H1 (cell line): Measurements from ENCODE around the gene HS2ST1. TPM values are rescaled to one million over a fixed set of nuclear protein-coding genes. Genes with fewer than 3 reads are reported as not detected.

Source experiments
- CTCF ChIA-PET: fragments of 300-600 bp; sonication (Branson Sonifier 250); formaldehyde crosslinking; loops from one replicate; lab custom pipeline; 2021; ENCODE audit not compliant: partially characterized antibody; lab: Charles Lee
- POLR2A ChIA-PET: fragments of 300-600 bp; sonication (Branson Sonifier 250); formaldehyde crosslinking; loops from one replicate; lab custom pipeline; 2021; ENCODE audit warnings: inconsistent platforms; ENCODE audit not compliant: partially characterized antibody; lab: Charles Lee
- DNase-seq, 2 experiments: peaks; one replicate each; pipeline versions ENCODE4 v3.0.0 to v3.0.0-alpha.2; 2010 to 2022; ENCODE audit warnings: low spot score in 2 of 2, low read depth in 1 of 2, mixed read lengths in 1 of 2
- FAIRE-seq: peaks from 2 replicates; lab custom pipeline; 2011; peaks lifted over from hg19 to GRCh38; lab: Jason Lieb, UNC
- H2AFZ ChIP-seq: 2 replicates; pipeline ENCODE4 v1.8.1; 2012; ENCODE audit warnings: low read length, inconsistent platforms
- H2AK5ac ChIP-seq: 2 replicates; pipeline ENCODE4 v1.6.1; 2013; ENCODE audit warnings: low read depth, low read length
- H2BK120ac ChIP-seq: replicated peaks from 2 replicates; pipeline ENCODE3; 2013; ENCODE audit warnings: low read depth, low read length, inconsistent platforms
- H2BK12ac ChIP-seq: 2 replicates; pipeline ENCODE4 v1.6.1; 2013; ENCODE audit warnings: low read depth, low read length
- H2BK15ac ChIP-seq: 2 replicates; pipeline ENCODE4 v1.6.1; 2013; ENCODE audit warnings: low read length
- H2BK20ac ChIP-seq: 2 replicates; pipeline ENCODE4 v1.6.1; 2013; ENCODE audit warnings: low read length
- H2BK5ac ChIP-seq: 2 replicates; pipeline ENCODE4 v1.6.1; 2013; ENCODE audit warnings: low read depth, low read length
- H3K14ac ChIP-seq: 2 replicates; pipeline ENCODE4 v1.6.1; 2013; ENCODE audit warnings: inconsistent platforms; ENCODE audit not compliant: insufficient read length
- H3K18ac ChIP-seq: 2 replicates; pipeline ENCODE4 v1.6.1; 2013; ENCODE audit warnings: low read length; ENCODE audit errors: extremely low read depth
- H3K23ac ChIP-seq: 2 replicates; pipeline ENCODE4 v1.6.1; 2013; ENCODE audit warnings: inconsistent platforms; ENCODE audit not compliant: insufficient read length
- H3K23me2 ChIP-seq: 2 replicates; pipeline ENCODE4 v1.6.1; 2013; ENCODE audit warnings: low read depth, low read length
- H3K27ac ChIP-seq: 2 replicates; pipeline ENCODE4 v1.6.1; 2011; ENCODE audit warnings: low read depth, low read length, inconsistent platforms
- H3K27me3 ChIP-seq, 4 experiments: replicated peaks in 1 of 4; 1 replicate in 1 of 4; 2 replicates in 3 of 4; pipeline versions ENCODE4 v1.6.1 to v1.8.1; 2011 to 2013; ENCODE audit warnings: low read length in 3 of 4, mild to moderate bottlenecking in 3 of 4, inconsistent platforms in 2 of 4, mixed read lengths in 2 of 4, moderate library complexity in 1 of 4; ENCODE audit not compliant: control insufficient read depth in 3 of 4, insufficient read depth in 3 of 4; ENCODE audit errors: extremely low read depth in 1 of 4
- H3K36me3 ChIP-seq, 4 experiments: 2 replicates each; pipeline versions ENCODE4 v1.6.1 to v1.8.1; 2011 to 2013; ENCODE audit warnings: mild to moderate bottlenecking in 4 of 4, low read length in 3 of 4, moderate library complexity in 2 of 4, control low read depth in 1 of 4, inconsistent platforms in 1 of 4; ENCODE audit not compliant: insufficient read depth in 4 of 4, control insufficient read depth in 2 of 4
- H3K4ac ChIP-seq: replicated peaks from 2 replicates; pipeline ENCODE3; 2013; ENCODE audit warnings: low read length, low read depth, mixed read lengths, inconsistent platforms; ENCODE audit not compliant: insufficient read length
- H3K4me1 ChIP-seq, 4 experiments: replicated peaks in 1 of 4; 1 replicate in 1 of 4; 2 replicates in 3 of 4; pipeline versions ENCODE4 v1.6.1 to v1.8.1; 2011 to 2013; ENCODE audit warnings: low read length in 3 of 4, inconsistent platforms in 2 of 4, mixed read lengths in 1 of 4; ENCODE audit not compliant: insufficient read depth in 4 of 4, control insufficient read depth in 3 of 4
- H3K4me2 ChIP-seq, 2 experiments: 2 replicates each; pipeline versions ENCODE4 v1.6.1 to v1.8.1; 2011 to 2013; ENCODE audit warnings: low read depth in 2 of 2, low read length in 2 of 2, control low read depth in 1 of 2, inconsistent platforms in 1 of 2, mild to moderate bottlenecking in 1 of 2; ENCODE audit not compliant: insufficient read depth in 1 of 2
- H3K4me3 ChIP-seq, 4 experiments: fragments of 200-600, 300-600 bp in 1 of 4; sonication (generic), shearing (Covaris generic), sonication (Bioruptor Twin) in 1 of 4; 2 replicates each; pipeline versions ENCODE4 v1.5.1 to v1.8.1; 2011 to 2016; ENCODE audit warnings: low read length in 4 of 4, low read depth in 3 of 4, control low read depth in 2 of 4, inconsistent platforms in 2 of 4, mild to moderate bottlenecking in 2 of 4, mixed read lengths in 1 of 4, moderate library complexity in 1 of 4; ENCODE audit not compliant: insufficient read depth in 2 of 4; ENCODE audit errors: extremely low read depth in 1 of 4
- H3K56ac ChIP-seq: replicated peaks from 2 replicates; pipeline ENCODE3; 2013; ENCODE audit warnings: low read depth, mild to moderate bottlenecking, mixed read lengths, low read length, inconsistent platforms; ENCODE audit not compliant: insufficient read length
- H3K79me1 ChIP-seq: 2 replicates; pipeline ENCODE4 v1.6.1; 2013; ENCODE audit warnings: low read depth, low read length, control low read depth
- H3K79me2 ChIP-seq, 2 experiments: 2 replicates each; pipeline versions ENCODE4 v1.6.1 to v1.8.1; 2012 to 2013; ENCODE audit warnings: low read length in 2 of 2, mild to moderate bottlenecking in 2 of 2, inconsistent platforms in 1 of 2; ENCODE audit not compliant: insufficient read depth in 2 of 2, control insufficient read depth in 1 of 2
- H3K9ac ChIP-seq, 4 experiments: replicated peaks in 1 of 4; 1 replicate in 1 of 4; 2 replicates in 3 of 4; pipeline versions ENCODE4 v1.6.1 to v1.8.1; 2011 to 2013; ENCODE audit warnings: low read depth in 3 of 4, low read length in 3 of 4, control low read depth in 2 of 4, mild to moderate bottlenecking in 2 of 4, moderate library complexity in 2 of 4, inconsistent platforms in 1 of 4; ENCODE audit errors: extremely low read depth in 1 of 4
- H3K9me3 ChIP-seq, 2 experiments: 2 replicates each; pipeline versions ENCODE4 v1.6.1 to v1.8.1; 2012 to 2013; ENCODE audit warnings: mild to moderate bottlenecking in 2 of 2, moderate library complexity in 2 of 2, control low read depth in 1 of 2, inconsistent platforms in 1 of 2, low read depth in 1 of 2, low read length in 1 of 2, mixed read lengths in 1 of 2; ENCODE audit not compliant: insufficient read depth in 2 of 2
- H4K20me1 ChIP-seq, 2 experiments: replicated peaks in 1 of 2; 2 replicates each; pipeline versions ENCODE3 to v1.8.1; 2011 to 2013; ENCODE audit warnings: inconsistent platforms in 2 of 2, low read length in 2 of 2, mild to moderate bottlenecking in 1 of 2; ENCODE audit not compliant: insufficient read depth in 2 of 2, control insufficient read depth in 1 of 2
- H4K5ac ChIP-seq: 2 replicates; pipeline ENCODE4 v1.6.1; 2013; ENCODE audit warnings: low read length, low read depth, mixed read lengths, inconsistent platforms; ENCODE audit not compliant: insufficient read length
- H4K8ac ChIP-seq: 2 replicates; pipeline ENCODE4 v1.8.0; 2013; ENCODE audit warnings: mild to moderate bottlenecking, moderate library complexity, low read length, inconsistent platforms; ENCODE audit not compliant: insufficient read depth; ENCODE audit errors: extremely low read depth
- H4K91ac ChIP-seq: replicated peaks from 2 replicates; pipeline ENCODE3; 2013; ENCODE audit warnings: low read length, mixed read lengths, inconsistent platforms; ENCODE audit not compliant: insufficient read length
- ASH2L ChIP-seq: fragments of 200-600, 300-600 bp; sonication (generic); IDR thresholded peaks from one replicate; pipeline ENCODE4 v1.7.1; 2017; ENCODE audit warnings: low read length
- CBX8 ChIP-seq: fragments of 300-800, 300-1000 bp; sonication (generic); IDR thresholded peaks from 2 replicates; pipeline ENCODE4 v1.7.1; 2016; ENCODE audit warnings: low read depth, low read length, borderline replicate concordance
- CHD1 ChIP-seq: IDR thresholded peaks from 2 replicates; pipeline ENCODE4 v1.6.1; 2012; ENCODE audit warnings: low read depth, low read length, improper control_type of control experiment
- EZH2 ChIP-seq: fragments of 200-600 bp; sonication (generic); IDR thresholded peaks from 2 replicates; pipeline ENCODE4 v1.7.1; 2012; ENCODE audit warnings: low read depth, mild to moderate bottlenecking, moderate library complexity, low read length, inconsistent platforms; ENCODE audit not compliant: severe bottlenecking
- GABPA ChIP-seq: IDR thresholded peaks from 2 replicates; pipeline ENCODE4 v1.6.1; 2011; ENCODE audit warnings: mild to moderate bottlenecking, low read length, moderate library complexity, borderline replicate concordance; ENCODE audit not compliant: insufficient read depth
- KDM1A ChIP-seq: fragments of 200-600, 300-600 bp; sonication (generic); IDR thresholded peaks from 2 replicates; pipeline ENCODE4 v1.7.1; 2016; ENCODE audit warnings: mild to moderate bottlenecking, low read length, borderline replicate concordance
- KDM5A ChIP-seq: fragments of 200-600 bp; IDR thresholded peaks from 2 replicates; pipeline ENCODE4 v1.7.1; 2012; ENCODE audit warnings: mild to moderate bottlenecking, low read length, inconsistent platforms, mixed read lengths
- NANOG ChIP-seq: IDR thresholded peaks from 2 replicates; pipeline ENCODE4 v1.6.1; 2011; ENCODE audit warnings: low read length, low read depth, mild to moderate bottlenecking, inconsistent platforms; ENCODE audit not compliant: insufficient read depth, poor library complexity, severe bottlenecking
- POLR2A ChIP-seq, 2 experiments: IDR thresholded peaks; 1 replicate in 1 of 2; 2 replicates in 1 of 2; pipeline ENCODE4 v1.6.1; 2011; ENCODE audit warnings: low read depth in 2 of 2, low read length in 2 of 2, mild to moderate bottlenecking in 2 of 2; ENCODE audit errors: control extremely low read depth in 1 of 2
- POU5F1 ChIP-seq: IDR thresholded peaks from 2 replicates; pipeline ENCODE4 v1.6.1; 2011; ENCODE audit warnings: low read depth, mild to moderate bottlenecking, low read length, moderate library complexity
- RFX5 ChIP-seq: IDR thresholded peaks from 2 replicates; pipeline ENCODE4 v1.6.1; 2011; ENCODE audit warnings: low read depth, low read length, improper control_type of control experiment, borderline replicate concordance
- SIX5 ChIP-seq: IDR thresholded peaks from 2 replicates; pipeline ENCODE4 v1.6.1; 2011; ENCODE audit warnings: mild to moderate bottlenecking, low read depth, low read length
- TAF1 ChIP-seq: IDR thresholded peaks from 2 replicates; pipeline ENCODE4 v1.6.1; 2011; ENCODE audit warnings: mild to moderate bottlenecking, low read depth, low read length
- TBP ChIP-seq: IDR thresholded peaks from 2 replicates; pipeline ENCODE4 v1.6.1; 2011; ENCODE audit warnings: low read depth, low read length, improper control_type of control experiment
- WGBS, 2 experiments: shearing (Covaris generic) in 1 of 2; methylation state at CpG; one replicate each; pipeline versions ENCODE4 v1.1.6 to v1.1.7; 2013 to 2015; ENCODE audit warnings: low lambda C conversion rate in 2 of 2, mixed read lengths in 2 of 2, inconsistent platforms in 1 of 2, low coverage in 1 of 2, missing lambda C conversion rate in 1 of 2; ENCODE audit not compliant: insufficient replicate concordance in 2 of 2, insufficient coverage in 1 of 2, insufficient read length in 1 of 2; ENCODE audit errors: extremely low coverage in 1 of 2, missing lambda C conversion rate in 1 of 2; 5-methylcytosine and 5-hydroxymethylcytosine counted together
- polyA plus RNA-seq, 7 experiments: library from polyadenylated mRNA; depleted of rRNA in 3 of 7; stranded (reverse) in 5 of 7; unstranded in 2 of 7; fragments of >200 nt in 5 of 7; fragments of 200-250 nt in 2 of 7; gene quantifications; 1 replicate in 5 of 7; 2 replicates in 1 of 7; 4 replicates in 1 of 7; pipeline versions ENCODE4 v1.2.1 to v1.2.3, GENCODE V29; 2011 to 2013; ENCODE audit warnings: missing spikeins in 2 of 7, mixed read lengths in 2 of 7
- total RNA-seq: library from RNA; stranded (reverse); fragmentation: NEBNext Ultra II Directional; extraction: Animal tissue kit (Norgen Biotek cat#: 25700); gene quantifications from 2 replicates; pipeline ENCODE4 v1.2.1, GENCODE V29; 2021

The HS2ST1 gene
- total and polyA plus RNA-seq, 2 of the 8 experiments (the other 6 are each of a cell fraction or from before 2014, with no cell fraction given), result 5.2 to 28.3 TPM

- Histone ChIP-seq H3K4me1 (peaks cover 0 to 6% (median under 1%) of the 10 kb centered on the region in 4 experiments; a peak in 4 of 7 replicates), H2AFZ (no peak overlapping the region), H3K79me2 (no peaks in the 10 kb centered on the region), H3K27ac (no peak overlapping the region), H3K14ac (no peak overlapping the region), H3K23me2 (peaks cover 3% of the 10 kb centered on the region; the same call in 1 of the 2 replicates), H3K9ac (no peak overlapping the region), H3K4me2 (no peak overlapping the region), H2BK20ac (no peak overlapping the region), H4K20me1 (no peaks in the 10 kb centered on the region), H3K27me3 (peaks cover 0 to 14% (median 10%) of the 10 kb centered on the region in 4 experiments; a peak in 5 of 7 replicates), H2BK5ac (no peak overlapping the region), H3K4ac (no peak overlapping the region), H4K5ac (no peak overlapping the region), H2AK5ac (no peak overlapping the region), H3K18ac (no peak overlapping the region), H4K8ac (no peak overlapping the region), H3K79me1 (no peaks in the 10 kb centered on the region; the same call in 1 of the 2 replicates), H2BK15ac (no peak overlapping the region), H3K4me3 (no peak overlapping the region), H4K91ac (no peak overlapping the region), H3K56ac (no peak overlapping the region), H2BK120ac (no peak overlapping the region), H3K9me3 (no peaks in the 10 kb centered on the region), H3K36me3 (no peaks in the 10 kb centered on the region), H3K23ac (no peak overlapping the region), H2BK12ac (no peak overlapping the region)
- ChIA-PET POLR2A (interaction anchor here (1.1 kb wide), 1 partner anchor 15 kb away, joined by 3 read pairs; no protein-coding TSS in a partner anchor), CTCF (interaction anchor here (1.1 to 1.2 kb wide), 3 partner anchors 14 to 144 kb away, joined by 3 to 4 read pairs (median 3); no protein-coding TSS in a partner anchor)
- TF ChIP-seq POLR2A (IDR thresholded peaks at IDR 0.05; ENCODE audit: control extremely low read depth in 1 of 2, low read depth in 2 of 2, low read length in 2 of 2) (no peak), NANOG (no peak), ASH2L (no peak), CBX8 (no peak), KDM1A (no peak), EZH2 (no peak), CHD1 (no peak), TAF1 (no peak), GABPA (no peak), TBP (no peak), RFX5 (no peak), KDM5A (no peak), SIX5 (no peak), POU5F1 (no peak)
- FAIRE-seq (no peak), DNase-seq (no peak)
- 80% methylated on average over 11 of the region's 11 CpGs; no CpG with 5 or more reads in 1 of the 2 experiments for WGBS, 2 experiments
Observed at GRCh38 chr1:87135329-87135712, 220.9 kb downstream of the HS2ST1 start.
